Stimulated activated naive CD8-positive, alpha-beta T cell treated with anti-CD3 and anti-CD28 coated beads, Interleukin-15, Interleukin-2, amounts not matched to agents 100 ng/mL and 50 ng/mL, for 24 hours (primary cell): Measurements from ENCODE around the gene UNC5C.

Experiments
- H3K27ac Mint-ChIP-seq: one replicate; pipeline ENCODE4 v1.8.0; 2021; ENCODE audit warnings: mild to moderate bottlenecking, mixed read lengths
- H3K27me3 Mint-ChIP-seq: one replicate; pipeline ENCODE4 v1.8.0; 2021; ENCODE audit warnings: mixed read lengths
- H3K36me3 Mint-ChIP-seq: one replicate; pipeline ENCODE4 v1.8.0; 2021; ENCODE audit warnings: low read depth, mixed read lengths
- H3K4me1 Mint-ChIP-seq: one replicate; pipeline ENCODE4 v1.8.0; 2021; ENCODE audit warnings: low read depth, mixed read lengths
- H3K4me3 Mint-ChIP-seq: one replicate; pipeline ENCODE4 v1.8.0; 2021; ENCODE audit warnings: mild to moderate bottlenecking, mixed read lengths
- H3K9me3 Mint-ChIP-seq: one replicate; pipeline ENCODE4 v1.8.0; 2021; ENCODE audit warnings: mixed read lengths

Gene UNC5C

DNA sequence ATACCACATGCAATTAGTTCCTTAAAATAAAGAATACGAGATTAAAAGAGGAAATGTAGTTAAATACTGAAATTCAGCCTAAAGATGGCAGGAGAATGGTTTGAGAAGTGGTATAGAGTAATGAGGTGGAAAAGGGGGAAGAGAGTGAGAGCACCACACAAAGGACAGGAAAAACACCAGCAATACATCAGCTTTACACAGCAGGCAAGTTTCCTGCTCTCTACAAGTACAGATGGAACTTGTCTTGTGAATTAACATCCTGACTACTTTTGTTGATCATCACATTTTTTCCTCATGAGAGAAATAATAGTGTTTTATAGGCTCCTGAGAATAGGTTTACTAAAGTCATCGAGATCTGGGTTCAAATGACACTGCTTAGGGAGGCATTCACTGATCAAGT is 2.9 kb upstream of the UNC5C start:
- Mint-ChIP-seq H3K27ac (no peak overlapping the region), H3K4me1 (peaks cover 23% of the 10 kb centered on the region), H3K27me3 (peaks cover 42% of the 10 kb centered on the region), H3K4me3 (no peak overlapping the region), H3K9me3 (no peaks in the 10 kb centered on the region), H3K36me3 (no peaks in the 10 kb centered on the region)

DNA sequence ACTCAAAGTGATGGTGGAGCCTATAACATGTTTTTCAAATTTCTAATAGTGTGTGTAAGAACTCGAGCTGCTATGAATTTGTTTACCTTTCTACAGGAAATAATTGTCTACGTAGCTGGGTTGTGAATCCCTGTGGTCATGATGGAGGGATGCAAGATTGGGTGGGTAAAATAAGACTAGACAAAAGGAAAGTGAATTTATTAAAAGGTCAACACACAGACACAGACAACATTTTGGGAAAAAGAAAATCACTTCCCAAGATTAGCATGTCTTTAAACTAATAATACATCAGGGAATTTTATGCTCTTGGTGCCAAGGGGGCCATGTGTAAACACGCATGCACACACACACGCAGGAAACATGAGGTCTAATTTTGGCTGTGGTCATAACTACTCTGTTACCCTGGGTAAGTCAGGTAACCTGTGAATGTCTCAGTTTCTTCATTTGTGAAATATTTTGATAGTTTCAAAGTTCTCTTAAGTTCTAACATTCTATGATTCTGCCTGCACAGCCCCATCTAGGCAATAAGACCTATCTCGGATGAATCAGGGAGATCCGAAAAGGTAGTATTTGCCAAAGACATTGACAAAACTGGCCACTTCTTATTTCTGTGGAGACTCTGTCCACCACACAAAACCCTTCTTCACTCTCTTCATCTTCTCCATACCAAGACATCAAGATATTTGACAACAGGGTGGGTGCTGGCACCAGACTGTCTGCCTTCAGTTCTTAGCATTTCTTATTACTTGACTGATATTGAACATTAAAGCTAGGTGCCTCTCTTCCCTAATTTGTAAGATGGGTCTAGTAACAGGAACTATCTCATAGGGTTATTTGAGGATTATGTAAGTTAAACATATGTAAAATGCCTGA is 1.6 kb upstream of the UNC5C start:
- Mint-ChIP-seq H3K36me3 (no peaks in the 10 kb centered on the region), H3K27me3 (peaks cover 53% of the 10 kb centered on the region), H3K4me1 (peaks cover 23% of the 10 kb centered on the region), H3K4me3 (peak overlapping the region; percentile 63), H3K9me3 (no peaks in the 10 kb centered on the region), H3K27ac (no peak overlapping the region)

DNA sequence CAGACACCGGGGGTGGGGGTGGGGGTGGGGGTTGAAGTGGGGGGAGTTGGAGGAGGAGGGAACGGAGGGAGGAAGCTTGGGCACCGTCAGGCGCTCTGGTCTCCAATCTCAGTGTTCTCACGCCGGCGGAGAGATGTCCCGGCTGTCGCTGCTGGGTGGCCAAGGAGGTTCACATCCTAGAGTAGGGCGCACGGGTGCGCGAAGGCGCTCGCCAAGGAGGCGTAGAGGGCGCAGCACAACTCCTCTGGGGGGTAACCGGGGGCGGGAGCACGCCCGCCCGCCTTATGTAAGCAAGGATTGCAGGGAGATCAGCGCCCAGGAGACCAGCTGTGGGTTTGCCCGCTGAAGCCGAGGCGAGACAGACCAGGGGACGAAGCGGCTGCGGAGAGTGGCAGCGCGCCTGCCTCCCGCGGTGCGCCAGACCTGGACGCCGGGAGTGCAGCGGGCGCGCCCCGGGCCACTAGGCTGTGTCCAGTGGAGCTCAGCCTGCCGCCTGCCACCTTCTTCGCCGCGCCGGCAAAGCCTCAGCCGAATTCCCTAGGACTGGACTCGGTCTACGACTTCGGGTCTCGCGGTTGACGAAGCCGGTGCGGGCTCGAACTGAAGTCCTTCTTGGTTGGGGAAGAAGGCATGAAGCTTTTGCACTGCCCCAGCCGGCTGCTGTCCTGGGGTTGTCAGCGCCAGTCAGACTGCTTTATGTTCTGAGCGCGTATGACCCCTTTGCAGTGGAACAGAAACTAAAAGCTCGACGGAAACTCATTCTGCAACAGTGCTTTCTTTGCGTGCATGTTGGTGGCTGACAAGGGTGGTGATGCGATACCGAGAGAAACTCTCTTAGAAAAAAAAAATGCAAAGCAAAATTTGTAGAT is 707 bp upstream of the UNC5C start:
- H3K27me3 Mint-ChIP-seq: peaks cover 53% of the 10 kb centered on the region

DNA sequence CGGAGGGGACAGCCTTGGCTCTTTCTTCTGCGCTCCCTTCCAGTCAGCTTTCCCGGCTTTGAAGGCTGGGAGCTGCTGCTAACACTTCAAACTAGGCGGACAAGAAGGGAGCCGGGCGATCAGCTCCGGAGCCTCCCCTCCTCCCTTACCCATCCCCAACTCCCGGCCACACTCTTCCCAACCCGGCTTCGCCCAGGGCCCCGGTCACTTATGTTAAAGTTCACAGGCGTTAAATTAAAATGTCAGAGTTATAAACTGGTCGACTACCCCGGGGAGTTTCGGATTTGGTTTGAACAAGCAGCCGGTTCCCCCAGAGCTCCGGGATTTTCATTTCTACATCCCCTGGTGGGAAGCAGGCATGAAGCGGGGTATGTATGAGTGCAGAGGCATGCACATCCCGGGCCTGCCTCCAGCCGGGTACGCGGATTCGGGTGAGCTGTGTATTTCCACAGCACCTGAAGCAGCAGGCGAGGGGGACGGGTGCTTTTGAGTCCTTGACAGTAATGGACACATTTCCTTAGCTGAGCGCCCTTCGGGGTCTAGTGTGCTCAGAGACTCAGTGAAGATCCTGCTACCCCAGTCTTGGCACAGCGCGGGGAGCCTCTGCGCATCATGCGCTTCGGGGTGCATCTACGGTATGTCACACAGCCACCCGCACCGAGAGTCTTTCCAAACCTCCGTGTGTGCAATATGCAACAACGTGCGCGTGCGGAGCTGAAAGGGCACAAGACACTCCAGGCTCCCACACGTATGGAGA is 880 bp downstream of the UNC5C start:
- peak overlapping the region; percentile 35 for H3K4me3 Mint-ChIP-seq
- H3K4me1 Mint-ChIP-seq: peaks cover 23% of the 10 kb centered on the region
- no peaks in the 10 kb centered on the region for H3K9me3 Mint-ChIP-seq
- peaks cover 53% of the 10 kb centered on the region for H3K27me3 Mint-ChIP-seq
- no peak overlapping the region for H3K27ac Mint-ChIP-seq
- no peaks in the 10 kb centered on the region for H3K36me3 Mint-ChIP-seq

More for the DNA sequence above, 707 bp upstream of the UNC5C start:
- no peaks in the 10 kb centered on the region for H3K9me3 Mint-ChIP-seq
- no peak overlapping the region for H3K27ac Mint-ChIP-seq
- peaks cover 23% of the 10 kb centered on the region for H3K4me1 Mint-ChIP-seq
- H3K36me3 Mint-ChIP-seq: no peaks in the 10 kb centered on the region
- H3K4me3 Mint-ChIP-seq: peak overlapping the region; percentile 70

DNA sequence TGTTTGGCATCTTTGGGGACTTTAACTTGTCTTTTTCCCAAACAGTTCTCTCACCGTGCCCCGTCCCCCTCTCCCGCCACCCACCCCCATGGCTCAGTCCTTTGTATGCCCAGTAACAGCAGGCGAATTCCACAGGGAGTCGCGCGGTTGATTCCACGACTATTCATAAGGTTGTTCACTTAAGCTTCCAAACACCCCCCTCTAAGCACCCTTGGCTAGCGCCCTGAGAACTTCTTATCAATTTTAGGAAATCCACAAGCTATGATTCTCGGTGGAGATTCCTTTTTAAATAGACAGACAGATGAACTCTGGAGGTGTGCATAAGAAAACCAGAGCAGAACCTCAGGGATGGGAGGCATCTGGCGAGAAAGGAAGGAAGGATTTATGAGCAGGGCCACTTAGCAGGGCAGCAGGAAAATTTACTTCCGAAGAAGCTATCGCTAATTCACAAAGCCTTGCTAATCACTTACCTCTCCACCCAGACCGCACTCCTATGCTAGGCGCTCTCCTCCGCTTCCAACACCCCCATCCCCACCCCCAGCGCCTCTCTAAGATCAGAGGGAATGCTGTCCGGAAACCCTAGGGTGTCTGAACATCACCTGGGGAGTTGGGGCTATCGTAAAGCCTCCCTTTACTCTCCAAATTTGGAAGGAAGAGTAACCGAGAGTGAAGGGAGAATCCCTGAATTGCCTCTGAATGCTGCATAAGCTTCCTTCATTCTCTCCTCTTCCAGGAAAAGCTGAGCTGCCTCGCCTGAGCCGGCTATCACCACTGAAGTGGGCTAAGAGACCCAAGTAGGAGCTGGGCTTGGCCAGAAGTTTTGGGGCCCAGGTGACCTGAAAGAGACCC is 1.7 kb downstream of the UNC5C start:
- no peak overlapping the region for H3K4me3 Mint-ChIP-seq
- peaks cover 52% of the 10 kb centered on the region for H3K27me3 Mint-ChIP-seq
- H3K9me3 Mint-ChIP-seq: no peaks in the 10 kb centered on the region
- H3K4me1 Mint-ChIP-seq: peaks cover 23% of the 10 kb centered on the region
- no peaks in the 10 kb centered on the region for H3K36me3 Mint-ChIP-seq
- H3K27ac Mint-ChIP-seq: no peak overlapping the region

DNA sequence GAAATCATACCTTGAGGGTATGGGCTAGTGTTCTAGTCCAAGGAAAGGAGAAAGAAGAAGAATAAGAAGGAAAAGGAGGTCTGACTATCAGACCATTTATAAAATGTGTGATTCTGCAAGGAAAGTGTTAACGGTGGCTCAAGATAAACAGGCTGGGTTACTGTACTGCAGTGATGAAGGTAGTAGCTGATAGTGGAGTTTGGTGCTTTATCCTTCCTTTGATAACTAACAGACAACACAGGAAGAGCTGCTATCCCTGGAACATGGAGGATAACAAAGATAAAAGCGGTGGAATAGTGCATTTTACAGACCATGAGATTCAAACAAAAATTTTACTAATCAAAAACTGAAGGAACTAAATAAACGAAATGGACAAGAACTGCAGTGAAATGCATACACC is 2.6 kb downstream of the UNC5C start:
- Mint-ChIP-seq H3K27me3 (peaks cover 46% of the 10 kb centered on the region), H3K4me3 (no peak overlapping the region), H3K4me1 (peaks cover 23% of the 10 kb centered on the region), H3K27ac (no peak overlapping the region), H3K9me3 (no peaks in the 10 kb centered on the region), H3K36me3 (no peaks in the 10 kb centered on the region)

DNA sequence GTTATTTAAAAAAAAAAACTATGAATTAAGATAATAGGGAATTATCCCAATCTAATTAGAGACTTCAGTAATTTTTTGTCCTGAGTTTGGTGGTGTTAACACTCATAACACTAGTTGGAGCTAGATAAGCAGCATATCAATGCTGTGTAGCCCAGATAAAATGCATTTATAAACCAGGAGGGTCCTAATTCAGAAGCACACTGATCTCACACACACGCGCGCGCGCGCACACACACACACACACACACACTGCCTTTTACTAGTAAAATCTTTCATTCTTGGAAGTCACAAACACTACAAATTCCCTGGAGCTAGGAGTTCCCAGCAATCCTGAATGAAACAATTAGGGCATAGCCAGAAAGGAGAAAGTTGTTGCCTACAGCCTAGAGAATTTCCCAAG is 3.2 kb downstream of the UNC5C start:
- H3K36me3 Mint-ChIP-seq: no peaks in the 10 kb centered on the region
- H3K4me3 Mint-ChIP-seq: no peak overlapping the region
- peaks cover 21% of the 10 kb centered on the region for H3K4me1 Mint-ChIP-seq
- no peaks in the 10 kb centered on the region for H3K9me3 Mint-ChIP-seq
- no peak overlapping the region for H3K27ac Mint-ChIP-seq
- H3K27me3 Mint-ChIP-seq: peaks cover 42% of the 10 kb centered on the region

DNA sequence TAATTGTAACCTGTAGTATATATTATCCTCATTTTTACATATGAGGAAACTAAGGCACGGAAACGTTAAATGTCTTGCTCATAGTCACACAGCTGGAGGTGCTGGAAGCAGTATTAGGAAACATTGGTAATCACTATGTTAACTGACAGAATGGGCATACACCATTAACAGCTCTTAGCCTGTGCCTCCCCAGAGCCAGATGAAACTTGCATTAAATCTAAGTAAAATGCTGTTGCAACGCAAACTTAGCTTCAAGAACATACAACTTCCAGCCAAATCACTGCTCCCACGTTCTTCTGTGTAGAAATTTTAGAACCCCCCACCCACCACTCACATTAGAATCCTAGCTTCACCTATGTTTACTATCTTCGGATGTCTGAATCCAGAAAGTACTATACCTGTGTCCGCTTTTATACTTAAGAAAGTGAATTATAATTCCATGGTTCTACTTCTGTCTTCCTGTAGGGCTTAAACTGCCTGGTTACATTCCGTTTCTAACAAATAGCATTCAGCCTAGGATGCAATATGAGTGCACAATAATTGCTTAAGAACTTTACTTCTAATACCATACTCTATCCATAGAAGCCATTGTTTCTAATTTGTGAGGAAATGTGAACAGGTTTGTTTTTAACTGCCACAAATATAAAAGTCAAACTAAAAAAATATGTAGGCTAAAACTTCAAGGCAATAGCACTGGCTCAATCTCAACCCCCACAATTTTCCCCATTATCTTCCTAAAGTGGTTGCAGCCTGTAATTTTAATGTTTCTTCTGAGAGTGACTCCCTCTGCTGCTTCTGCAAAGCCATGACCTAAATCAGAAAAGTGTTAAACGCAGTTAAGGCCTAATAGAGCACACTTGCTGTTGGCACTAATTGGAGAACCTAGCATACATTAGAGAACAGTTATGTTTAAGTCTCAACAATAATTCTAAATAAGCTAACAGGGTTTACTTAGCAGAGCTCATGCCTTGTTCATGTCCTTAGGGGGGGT is 4.4 kb downstream of the UNC5C start:
- Mint-ChIP-seq H3K36me3 (no peaks in the 10 kb centered on the region), H3K27me3 (peaks cover 36% of the 10 kb centered on the region), H3K4me3 (no peak overlapping the region), H3K27ac (no peak overlapping the region), H3K9me3 (no peaks in the 10 kb centered on the region), H3K4me1 (peaks cover 12% of the 10 kb centered on the region)

DNA sequence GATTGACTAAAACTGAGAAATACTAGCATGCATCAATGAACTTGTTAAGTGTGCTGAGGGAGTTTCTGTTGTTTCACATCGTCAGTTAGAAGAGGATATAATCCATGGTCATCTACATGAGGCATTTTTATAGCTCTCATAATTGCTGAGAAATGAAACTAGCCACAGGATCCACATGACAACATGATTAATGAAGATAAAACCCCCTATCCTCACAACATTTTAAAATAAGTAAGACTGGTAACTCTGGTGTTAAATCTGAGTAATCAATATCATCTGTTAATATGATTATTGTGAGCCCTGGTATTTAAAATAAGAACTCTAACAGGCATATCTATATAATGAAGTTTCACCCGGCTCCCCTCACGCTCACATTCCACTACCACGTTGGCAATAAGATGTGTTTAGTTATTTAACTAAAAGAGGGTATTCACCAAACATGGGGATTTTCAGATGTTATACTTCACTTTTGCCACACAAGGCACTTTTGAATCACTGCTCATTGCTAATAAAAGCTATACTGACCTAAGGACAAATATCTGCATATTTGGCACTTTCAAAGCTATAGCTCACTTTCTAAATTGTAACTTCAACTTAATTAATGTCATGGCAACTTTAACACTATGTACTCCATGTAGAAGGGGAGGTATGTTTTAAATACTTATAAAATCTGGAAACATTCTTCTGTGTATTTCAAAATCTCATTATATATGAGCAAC is 6.7 kb downstream of the UNC5C start:
- Mint-ChIP-seq H3K27ac (no peak overlapping the region), H3K9me3 (no peaks in the 10 kb centered on the region), H3K36me3 (no peaks in the 10 kb centered on the region)

DNA sequence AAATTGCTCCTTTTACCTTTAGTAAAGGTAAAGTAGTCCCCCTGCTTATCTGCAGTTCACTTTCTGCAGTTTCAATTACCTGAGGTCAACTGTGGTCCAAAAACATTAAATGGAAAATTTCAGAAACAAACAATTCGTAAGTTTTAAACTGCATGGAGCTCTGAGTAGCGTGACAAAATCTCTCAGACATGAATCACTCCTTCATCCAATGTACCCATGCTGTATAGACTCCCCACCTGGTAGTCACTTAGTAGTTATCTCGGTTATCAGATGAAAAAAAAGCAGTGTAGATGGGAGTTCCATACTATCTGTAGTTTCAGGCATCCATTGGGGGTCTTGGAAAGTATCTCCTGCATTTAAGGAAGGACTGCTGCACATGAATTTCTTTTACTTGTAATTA is 7.7 kb downstream of the UNC5C start:
- Mint-ChIP-seq H3K27me3 (peaks cover 13% of the 10 kb centered on the region), H3K9me3 (no peaks in the 10 kb centered on the region), H3K36me3 (no peaks in the 10 kb centered on the region), H3K4me3 (no peak overlapping the region), H3K27ac (no peak overlapping the region), H3K4me1 (no peaks in the 10 kb centered on the region)

More for the DNA sequence above, 6.7 kb downstream of the UNC5C start:
- Mint-ChIP-seq H3K4me1 (no peaks in the 10 kb centered on the region), H3K27me3 (peaks cover 21% of the 10 kb centered on the region), H3K4me3 (no peak overlapping the region)

DNA sequence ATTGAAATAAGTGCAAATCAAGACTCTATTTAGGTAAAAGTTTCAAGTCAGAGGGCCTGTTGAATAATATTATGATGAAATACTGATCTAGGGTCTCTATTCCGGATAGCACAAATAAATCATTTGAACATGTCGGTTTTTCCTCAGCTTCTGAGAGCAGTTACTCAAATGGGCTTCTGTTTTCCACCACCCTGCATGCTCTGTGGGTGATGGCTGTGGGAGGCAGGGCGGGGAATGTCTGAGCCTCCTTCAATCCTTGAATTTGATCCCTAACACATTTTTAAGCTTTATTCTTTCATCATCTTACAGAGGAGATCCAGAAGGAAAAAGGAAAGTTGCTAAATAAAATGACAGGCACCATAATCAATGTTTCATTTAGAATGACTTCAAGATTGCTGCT is 8.5 kb downstream of the UNC5C start:
- Mint-ChIP-seq H3K27me3 (peaks cover 6% of the 10 kb centered on the region), H3K27ac (no peak overlapping the region), H3K4me3 (no peak overlapping the region), H3K4me1 (no peaks in the 10 kb centered on the region), H3K9me3 (no peaks in the 10 kb centered on the region), H3K36me3 (no peaks in the 10 kb centered on the region)

DNA sequence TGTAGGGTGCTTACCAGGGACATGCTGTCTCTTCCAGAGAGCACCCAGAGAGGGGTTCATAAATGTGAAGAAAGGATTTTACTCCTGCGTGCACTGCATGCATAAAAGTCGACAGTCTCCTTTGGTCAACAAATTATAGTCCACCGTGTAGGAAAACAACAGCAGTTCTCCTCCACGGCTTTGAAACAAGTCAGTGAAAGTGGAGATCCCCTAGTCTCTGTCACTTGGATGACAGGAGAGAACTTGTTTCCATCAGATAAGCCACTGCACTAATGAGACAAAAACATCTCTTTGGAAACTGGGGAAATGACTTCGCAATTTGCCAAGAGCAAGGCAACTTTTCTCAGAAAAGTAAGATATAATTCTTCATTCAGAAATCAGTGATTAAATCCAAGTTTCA is 9.7 kb downstream of the UNC5C start:
- Mint-ChIP-seq H3K27me3 (peaks cover 6% of the 10 kb centered on the region), H3K4me3 (no peak overlapping the region), H3K4me1 (no peaks in the 10 kb centered on the region), H3K27ac (no peak overlapping the region), H3K9me3 (no peaks in the 10 kb centered on the region), H3K36me3 (no peaks in the 10 kb centered on the region)
